CD4-positive, alpha-beta T cell treated with Interleukin-15 for 1 hour (primary cell): ENCODE measurements around the gene PCDH15.

Experiments
- DNase-seq: peaks from one replicate; pipeline ENCODE4 v3.0.0-alpha.2; 2020

PCDH15 gene

DNA sequence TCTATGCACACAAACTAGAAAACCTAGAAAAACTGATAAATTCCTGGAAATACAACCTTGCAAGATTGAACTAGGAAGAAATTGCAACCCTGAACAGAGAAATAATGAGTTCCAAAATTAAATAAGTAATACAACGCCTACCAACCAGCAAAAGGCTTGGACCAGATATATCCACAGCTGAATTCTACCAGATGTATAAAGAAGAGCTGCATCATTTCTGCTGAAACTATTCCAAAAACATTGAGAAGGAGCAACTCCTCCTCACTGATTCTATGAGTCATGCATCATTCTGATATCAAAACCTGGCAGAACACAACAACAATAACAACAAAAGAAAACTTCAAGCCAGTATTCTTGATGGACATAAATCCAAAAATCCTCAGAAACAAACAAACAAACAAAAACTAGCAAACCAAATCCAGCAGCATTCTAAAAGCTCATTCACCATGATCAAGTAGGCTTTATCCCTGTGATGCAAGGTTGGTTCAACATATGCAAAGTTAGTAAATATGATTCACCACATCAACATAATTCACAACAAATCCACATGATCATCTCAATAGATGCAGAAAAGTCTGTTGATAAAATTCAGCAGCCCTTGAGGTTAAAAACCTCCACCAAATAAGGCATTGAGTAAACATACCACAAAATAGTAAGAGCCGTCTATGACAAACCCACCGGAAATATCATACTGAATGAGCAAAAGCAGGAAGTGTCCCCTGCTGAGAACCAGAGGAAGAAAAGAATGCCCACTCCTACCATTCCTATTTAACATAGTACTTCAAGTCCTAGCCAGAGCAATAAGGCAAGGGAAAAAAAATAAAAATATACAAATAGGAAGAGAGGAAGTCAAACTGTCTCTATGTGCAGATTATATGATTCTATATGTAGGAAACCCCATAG, 98.2 kb downstream of the PCDH15 start:
- DNase-seq = no peak

DNA sequence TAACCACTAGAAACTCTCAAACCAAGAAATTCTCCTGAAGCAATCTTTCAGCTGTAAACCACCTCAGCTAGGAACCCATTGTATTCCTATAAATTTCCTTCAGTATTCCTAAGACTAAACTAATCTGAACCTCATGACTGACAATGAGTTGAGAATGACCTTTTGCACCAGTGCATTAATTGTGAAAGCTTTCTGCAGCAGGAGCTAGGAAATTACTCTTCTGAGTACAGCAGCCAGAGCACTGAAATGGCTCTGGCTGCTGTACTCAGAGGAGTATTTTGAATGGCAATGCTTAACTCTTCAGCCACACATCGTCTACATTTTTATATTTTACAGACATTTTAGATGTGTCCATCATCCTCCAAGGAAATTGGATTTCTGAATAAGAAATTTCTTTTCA, 109.7 kb downstream of the PCDH15 start:
- DNase-seq = no peak

DNA sequence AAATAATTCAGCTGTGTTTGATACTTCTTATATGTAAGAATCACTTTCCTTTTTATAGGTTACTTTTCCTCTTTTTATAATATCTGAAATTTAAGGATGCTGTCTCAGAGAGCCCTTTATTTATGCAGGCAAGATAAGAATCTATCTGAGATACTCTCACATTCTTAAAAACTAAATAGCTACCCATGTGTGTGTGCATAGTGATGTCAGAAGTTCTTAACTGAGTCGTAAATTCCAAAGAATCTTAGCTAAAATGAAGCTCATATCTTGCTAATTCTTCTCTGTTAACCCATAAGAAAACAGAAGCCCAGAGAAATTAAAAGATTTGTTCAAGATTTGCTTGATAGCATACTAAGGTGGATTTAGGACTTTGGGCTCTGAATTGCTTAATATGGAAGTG, 118.5 kb downstream of the PCDH15 start:
- DNase-seq = no peak

GRCh38 chr10:54681136-54681535, 119.9 kb downstream of the PCDH15 start:
- no peak for DNase-seq

GRCh38 chr10:54667136-54667535, 133.9 kb downstream of the PCDH15 start:
- no peak for DNase-seq

- DNase-seq = no peak
These were observed 134.8 kb downstream of the PCDH15 start for GRCh38 chr10:54666192-54666591.

DNA sequence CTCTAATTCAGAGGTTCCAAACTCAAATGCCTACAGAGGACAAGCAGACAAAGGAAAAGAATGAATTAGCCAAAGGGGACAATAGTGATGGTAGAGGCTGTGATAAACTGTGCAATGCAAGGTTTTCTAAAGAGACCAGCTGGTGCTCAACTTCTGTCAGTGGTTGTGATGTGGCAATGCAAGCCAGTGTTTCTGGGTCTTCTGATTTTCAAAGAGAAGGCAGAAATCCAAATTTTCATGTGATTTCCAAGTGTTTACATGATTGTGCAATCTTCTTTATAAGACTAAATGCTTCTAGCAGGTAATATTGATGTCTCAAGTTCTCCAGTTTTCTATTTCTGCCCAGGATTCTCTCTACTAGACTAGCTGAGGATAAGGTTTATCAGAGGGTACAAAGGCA, 135.9 kb downstream of the PCDH15 start:
- no peak for DNase-seq

DNA sequence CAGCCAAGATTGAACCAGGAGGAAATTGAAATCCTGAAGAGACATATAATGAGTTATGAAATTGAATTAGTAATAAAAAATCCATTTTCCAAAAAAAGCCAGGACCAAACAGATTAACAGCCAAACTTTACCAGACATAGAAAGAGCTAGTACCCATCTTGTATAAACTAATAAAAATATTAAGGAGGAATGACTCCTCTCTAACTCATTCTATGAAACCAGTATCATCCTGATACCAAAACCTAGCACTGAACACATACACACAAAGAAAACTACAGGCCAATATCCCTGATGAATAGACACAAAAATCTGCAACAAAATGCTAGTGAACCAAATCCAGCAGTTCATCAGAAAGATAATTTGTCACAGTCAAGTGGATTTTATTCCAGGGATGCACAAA, 140.6 kb downstream of the PCDH15 start:
- no peak for DNase-seq

GRCh38 chr10:54656643-54657042, 144.4 kb downstream of the PCDH15 start:
- no peak for DNase-seq

DNA sequence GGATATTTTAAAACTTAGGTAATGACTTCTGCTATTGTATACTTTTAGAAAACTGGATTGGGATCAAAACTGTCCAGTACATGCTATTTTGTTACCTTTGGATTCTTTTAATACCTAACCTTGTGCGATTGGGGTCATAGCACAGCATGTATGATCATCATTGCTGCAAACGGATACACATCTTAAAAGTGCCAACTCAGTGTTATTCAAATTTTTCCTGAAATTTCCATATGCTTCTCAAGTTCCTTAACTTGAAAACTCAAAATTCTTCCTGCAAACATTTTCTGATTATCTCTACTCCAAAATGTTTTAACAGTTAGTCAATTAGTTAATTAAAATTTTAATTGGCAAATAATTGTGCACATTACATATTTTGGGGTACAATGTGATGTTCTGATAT, 147.5 kb downstream of the PCDH15 start:
- no peak for DNase-seq

GRCh38 chr10:54650547-54650946, 150.5 kb downstream of the PCDH15 start:
- DNase-seq = no peak

GRCh38 chr10:54622017-54622416, 179.0 kb downstream of the PCDH15 start:
- DNase-seq = no peak

- DNase-seq = no peak
These were observed 180.7 kb downstream of the PCDH15 start for GRCh38 chr10:54620352-54620751.

DNA sequence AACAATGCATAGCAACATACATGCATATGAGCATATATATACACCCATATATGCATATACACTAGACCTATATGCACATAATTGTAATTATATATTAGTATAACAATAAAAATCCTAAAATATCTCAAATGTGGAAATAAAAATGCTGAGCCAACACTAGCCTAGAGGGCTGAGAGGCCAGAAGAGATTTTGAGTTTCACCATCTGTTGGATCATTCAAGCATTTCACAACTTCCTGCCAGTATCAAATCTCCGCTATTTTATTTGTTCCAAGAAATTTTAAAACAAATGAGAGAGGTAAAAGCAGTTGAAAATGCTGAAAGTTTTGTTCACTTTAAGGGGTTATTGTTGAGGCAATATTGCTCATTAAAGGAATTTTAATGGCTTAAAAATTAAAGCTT, 187.0 kb downstream of the PCDH15 start:
- DNase-seq = no peak

GRCh38 chr10:54613162-54613561, 187.9 kb downstream of the PCDH15 start:
- DNase-seq = no peak

GRCh38 chr10:54609423-54609822, 191.6 kb downstream of the PCDH15 start:
- DNase-seq = no peak

GRCh38 chr10:54607983-54608382, 193.0 kb downstream of the PCDH15 start:
- no peak for DNase-seq

GRCh38 chr10:54594289-54594688, 206.7 kb downstream of the PCDH15 start:
- no peak for DNase-seq

DNA sequence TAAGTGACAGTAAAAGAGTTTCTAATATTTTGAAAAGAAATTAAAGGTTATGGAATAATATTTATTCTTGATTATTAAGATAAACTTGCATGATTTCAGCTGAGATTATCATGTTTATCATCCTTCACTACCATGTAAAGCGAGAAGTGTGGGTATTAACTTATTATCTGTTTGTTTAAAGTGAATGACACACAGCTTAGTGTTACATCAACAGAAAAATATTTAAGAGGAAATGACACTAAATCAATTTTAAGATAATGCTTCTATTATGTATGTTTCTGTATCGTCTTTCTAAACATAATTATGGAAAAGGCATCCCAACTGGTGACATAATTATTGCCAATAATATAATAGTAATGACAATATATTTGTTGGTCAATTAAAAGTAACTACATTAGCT, 213.1 kb downstream of the PCDH15 start:
- no peak for DNase-seq

- DNase-seq = no peak
These were observed 215.5 kb downstream of the PCDH15 start for GRCh38 chr10:54585572-54585971.

- no peak for DNase-seq
These were observed 223.3 kb downstream of the PCDH15 start for GRCh38 chr10:54577682-54578081.

- DNase-seq = no peak
These were observed 224.5 kb downstream of the PCDH15 start for GRCh38 chr10:54576541-54576940.

DNA sequence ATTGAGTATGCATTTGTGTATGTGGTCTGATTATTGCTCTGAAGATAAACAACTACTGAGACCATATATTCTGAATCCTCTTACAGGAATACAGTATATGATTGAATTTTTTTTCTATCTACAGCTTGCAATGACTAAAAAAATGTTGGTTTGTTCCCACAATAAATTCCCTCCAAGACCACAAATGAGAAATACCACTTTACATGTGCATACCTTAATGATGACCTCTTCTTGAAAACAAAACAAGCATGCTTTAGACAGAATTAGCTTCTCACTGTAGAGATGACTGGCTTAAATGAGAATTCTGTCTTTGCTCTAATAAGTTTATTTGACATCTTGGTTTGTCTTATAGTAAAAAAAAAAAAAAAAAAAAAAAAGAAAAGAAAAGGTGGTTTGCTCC, 241.5 kb downstream of the PCDH15 start:
- no peak for DNase-seq

DNA sequence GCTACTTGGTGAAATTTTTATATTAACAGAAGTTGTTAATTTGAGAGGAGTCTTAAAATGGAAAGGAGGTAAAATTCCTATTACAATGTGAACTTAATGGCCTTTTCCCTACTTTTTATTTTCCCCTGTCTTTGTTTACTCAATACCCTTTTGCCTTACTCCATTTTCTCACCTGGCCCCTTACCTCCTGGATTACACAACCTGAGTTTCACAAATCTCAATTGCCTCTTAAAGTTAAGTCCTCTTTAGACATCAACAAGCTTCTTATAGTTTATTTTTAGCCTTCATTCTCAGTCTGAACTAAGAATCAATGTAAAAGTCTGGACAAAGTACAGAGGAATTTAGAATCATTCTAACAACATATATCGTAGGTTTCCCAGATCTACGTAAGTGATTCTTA, 247.0 kb downstream of the PCDH15 start:
- DNase-seq = no peak

GRCh38 chr10:54550016-54550415, 251.0 kb downstream of the PCDH15 start:
- DNase-seq = no peak
